ENCODE measurements around the gene DHPS.

DHPS gene

DNA sequence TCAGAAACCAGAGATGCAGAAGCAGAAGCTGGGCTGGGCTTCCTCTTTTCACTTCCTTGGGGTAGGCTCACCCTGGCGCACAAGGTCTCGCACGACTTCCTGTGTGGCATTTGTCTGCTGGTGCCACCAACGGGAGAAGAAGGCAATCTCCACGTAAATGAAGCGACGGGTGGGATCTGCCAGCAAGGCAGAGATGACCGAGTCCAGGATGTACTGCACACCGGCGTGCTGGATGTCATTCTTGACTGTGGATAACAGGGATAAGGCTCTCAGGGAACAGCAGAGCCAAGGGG lies 16.5 kb downstream of the DHPS start:
- TF ChIP-seq HDGF (IDR thresholded peaks at IDR 0.05; ENCODE audit: borderline replicate concordance): no peak
- TF ChIP-seq ELF4 (IDR thresholded peaks at IDR 0.05): no peak
- no peak for TF ChIP-seq L3MBTL2 (conservative IDR thresholded peaks at IDR 0.05)
- no peak for TF ChIP-seq FOXK2 (IDR thresholded peaks at IDR 0.05)
- no peak for TF ChIP-seq BHLHE40 (IDR thresholded peaks at IDR 0.05; ENCODE audit: borderline replicate concordance)
- no peak for TF ChIP-seq ZNF384 (IDR thresholded peaks at IDR 0.05)
- no peak for TF ChIP-seq CTBP1 (IDR thresholded peaks at IDR 0.05; ENCODE audit: borderline replicate concordance)
- TF ChIP-seq LEF1 (IDR thresholded peaks at IDR 0.05; ENCODE audit: borderline replicate concordance): no peak
- TF ChIP-seq SP1 (IDR thresholded peaks at IDR 0.05): no peak
- no peak for TF ChIP-seq SUZ12 (IDR thresholded peaks at IDR 0.05)
- POLR2A ChIA-PET: interaction anchor here (1.7 to 2.1 kb wide), 2 partner anchors 16 to 54 kb away, joined by 9 to 12 read pairs; partner anchors contain the start of genes DHPS, ZNF490 and ZNF791
- no peak for DNase-seq (ENCODE audit: extremely low spot score)
- CTCF ChIA-PET: no interaction called here

GRCh38 chr19:12664406-12665280 lies 17.0 kb downstream of the DHPS start:
- CTCF ChIA-PET: no interaction called here
- peak; percentile 51 for DNase-seq (ENCODE audit: extremely low spot score)
- no peak for TF ChIP-seq ARNT (IDR thresholded peaks at IDR 0.05)
- TF ChIP-seq NFRKB (IDR thresholded peaks at IDR 0.05): no peak
- TF ChIP-seq ZNF384 (IDR thresholded peaks at IDR 0.05): no peak
- no peak for TF ChIP-seq TARDBP (IDR thresholded peaks at IDR 0.05)
- TF ChIP-seq ELF4 (IDR thresholded peaks at IDR 0.05): no peak
- TF ChIP-seq FOXM1 (IDR thresholded peaks at IDR 0.05; ENCODE audit: borderline replicate concordance): no peak
- TF ChIP-seq HDGF (IDR thresholded peaks at IDR 0.05; ENCODE audit: borderline replicate concordance): no peak
- no peak for TF ChIP-seq FOXK2 (IDR thresholded peaks at IDR 0.05)
- TF ChIP-seq FOXA1 (IDR thresholded peaks at IDR 0.05): no peak
- POLR2A ChIA-PET: interaction anchor here (0.6 kb wide), 1 partner anchor 54 kb away, joined by 3 read pairs; the partner anchor contains the start of genes ZNF490 and ZNF791

- ChIA-PET POLR2A (no interaction called here), CTCF (no interaction called here)
- DNase-seq (ENCODE audit: extremely low spot score): no peak
- TF ChIP-seq SP1 (IDR thresholded peaks at IDR 0.05): no peak
Observed at GRCh38 chr19:12660980-12661379, 20.7 kb downstream of the DHPS start.

GRCh38 chr19:12657966-12658365 lies 23.7 kb downstream of the DHPS start:
- POLR2A ChIA-PET: no interaction called here
- DNase-seq (ENCODE audit: extremely low spot score): no peak
- no peak for TF ChIP-seq FOXA1 (IDR thresholded peaks at IDR 0.05)
- no peak for TF ChIP-seq PKNOX1 (IDR thresholded peaks at IDR 0.05)
- no peak for TF ChIP-seq BHLHE40 (IDR thresholded peaks at IDR 0.05; ENCODE audit: borderline replicate concordance)
- no peak for TF ChIP-seq ELF4 (IDR thresholded peaks at IDR 0.05)
- TF ChIP-seq ARNT (IDR thresholded peaks at IDR 0.05): no peak
- TF ChIP-seq LEF1 (IDR thresholded peaks at IDR 0.05; ENCODE audit: borderline replicate concordance): no peak
- TF ChIP-seq L3MBTL2 (conservative IDR thresholded peaks at IDR 0.05): no peak
- no peak for TF ChIP-seq SUZ12 (IDR thresholded peaks at IDR 0.05)
- TF ChIP-seq HDGF (IDR thresholded peaks at IDR 0.05; ENCODE audit: borderline replicate concordance): no peak
- no peak for TF ChIP-seq FOXK2 (IDR thresholded peaks at IDR 0.05)
- no peak for TF ChIP-seq NFRKB (IDR thresholded peaks at IDR 0.05)
- no peak for TF ChIP-seq SP1 (IDR thresholded peaks at IDR 0.05)
- no peak for TF ChIP-seq ZNF384 (IDR thresholded peaks at IDR 0.05)
- no peak for TF ChIP-seq FOXM1 (IDR thresholded peaks at IDR 0.05; ENCODE audit: borderline replicate concordance)
- TF ChIP-seq TARDBP (IDR thresholded peaks at IDR 0.05): no peak
- no peak for TF ChIP-seq CTBP1 (IDR thresholded peaks at IDR 0.05; ENCODE audit: borderline replicate concordance)
- CTCF ChIA-PET: no interaction called here

DNA sequence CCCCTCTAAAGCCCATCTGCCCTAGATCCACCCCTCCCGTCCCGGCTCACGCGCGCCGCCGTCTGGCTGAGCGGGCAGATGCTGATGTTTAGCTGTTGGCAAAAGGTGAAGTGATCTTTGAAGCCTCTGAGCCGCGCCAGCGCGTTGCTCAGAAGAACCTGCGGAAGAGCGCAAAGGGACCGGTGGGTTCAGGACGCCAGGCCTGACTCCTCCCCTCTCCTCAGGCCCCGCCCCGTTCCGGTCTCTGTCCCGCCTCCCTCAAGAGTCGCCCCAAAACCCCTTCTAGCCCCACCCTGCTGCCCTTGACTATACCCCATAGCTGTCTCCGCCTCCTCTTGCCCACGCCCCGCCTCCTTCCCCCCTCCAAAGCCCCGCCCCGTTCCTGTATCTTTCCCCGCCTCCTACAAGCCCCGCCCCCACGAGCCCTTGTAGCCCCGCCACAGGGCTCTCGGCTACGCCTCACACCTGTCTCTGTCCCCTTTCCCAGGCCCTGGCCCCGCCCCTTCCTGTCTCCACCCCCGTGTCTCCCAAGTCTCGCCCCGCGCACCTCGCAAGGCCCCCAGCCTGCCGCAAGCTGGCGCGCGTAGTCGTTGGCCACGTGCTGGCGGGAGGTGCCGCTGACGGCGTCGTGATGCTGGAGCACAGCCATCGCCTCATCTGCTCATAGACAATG lies 24.6 kb downstream of the DHPS start:
- ChIA-PET CTCF (no interaction called here), POLR2A (no interaction called here)
- DNase-seq (ENCODE audit: extremely low spot score): peak; percentile 47
- TF ChIP-seq NFRKB (IDR thresholded peaks at IDR 0.05) (no peak), L3MBTL2 (conservative IDR thresholded peaks at IDR 0.05) (no peak), FOXK2 (IDR thresholded peaks at IDR 0.05) (no peak), SP1 (IDR thresholded peaks at IDR 0.05) (no peak), ELF4 (IDR thresholded peaks at IDR 0.05) (no peak), HDGF (IDR thresholded peaks at IDR 0.05; ENCODE audit: borderline replicate concordance) (no peak), FOXA1 (IDR thresholded peaks at IDR 0.05) (no peak), FOXM1 (IDR thresholded peaks at IDR 0.05; ENCODE audit: borderline replicate concordance) (no peak), ARNT (IDR thresholded peaks at IDR 0.05) (no peak), LEF1 (IDR thresholded peaks at IDR 0.05; ENCODE audit: borderline replicate concordance) (no peak), BHLHE40 (IDR thresholded peaks at IDR 0.05; ENCODE audit: borderline replicate concordance) (no peak)

DNA sequence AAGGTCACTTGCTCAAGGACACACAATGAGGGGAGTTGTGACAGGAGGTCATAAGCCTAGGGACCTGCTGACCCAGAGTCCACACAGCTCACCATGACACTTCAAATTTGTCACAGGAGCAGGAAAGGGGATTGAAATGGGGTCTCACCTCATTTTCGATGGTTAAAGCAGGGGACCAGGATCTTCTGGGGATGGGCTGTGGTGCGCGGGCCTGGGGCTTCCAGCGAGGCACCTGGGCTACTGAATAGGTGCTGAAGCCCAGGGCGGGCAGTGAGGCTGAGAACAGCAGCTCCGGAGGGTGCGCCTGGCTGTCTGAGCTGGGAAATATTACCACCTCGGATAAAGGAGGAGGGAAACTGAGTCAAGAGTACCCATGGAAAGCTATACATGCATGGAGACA lies 26.1 kb downstream of the DHPS start:
- TF ChIP-seq CTBP1 (IDR thresholded peaks at IDR 0.05; ENCODE audit: borderline replicate concordance) (no peak), SUZ12 (IDR thresholded peaks at IDR 0.05) (no peak), NFRKB (IDR thresholded peaks at IDR 0.05) (no peak), TARDBP (IDR thresholded peaks at IDR 0.05) (no peak), ZNF384 (IDR thresholded peaks at IDR 0.05) (no peak), LEF1 (IDR thresholded peaks at IDR 0.05; ENCODE audit: borderline replicate concordance) (no peak), FOXA1 (IDR thresholded peaks at IDR 0.05) (no peak), FOXM1 (IDR thresholded peaks at IDR 0.05; ENCODE audit: borderline replicate concordance) (no peak), PKNOX1 (IDR thresholded peaks at IDR 0.05) (no peak), HDGF (IDR thresholded peaks at IDR 0.05; ENCODE audit: borderline replicate concordance) (no peak), ELF4 (IDR thresholded peaks at IDR 0.05) (no peak), FOXK2 (IDR thresholded peaks at IDR 0.05) (no peak), L3MBTL2 (conservative IDR thresholded peaks at IDR 0.05) (no peak), ARNT (IDR thresholded peaks at IDR 0.05) (no peak), BHLHE40 (IDR thresholded peaks at IDR 0.05; ENCODE audit: borderline replicate concordance) (no peak), SP1 (IDR thresholded peaks at IDR 0.05) (no peak)
- CTCF ChIA-PET: no interaction called here
- POLR2A ChIA-PET: interaction anchor here (1.2 kb wide), 1 partner anchor 11 kb away, joined by 4 read pairs; the partner anchor contains the start of genes MAN2B1 and WDR83
- no peak for DNase-seq (ENCODE audit: extremely low spot score)
